Lung (tissue), 12 donors: ENCODE data around the gene KPNA4. TPM values are rescaled to one million over a fixed set of nuclear protein-coding genes. Genes with fewer than 3 reads are reported as not detected.
"Not testable (repeated sequence)": the region's sequence is repeated elsewhere in the genome, so short reads cannot be mapped to it uniquely, and the experiment has no call there.

Experiments used
- ATAC-seq: fragments of 200-7000 bp; cut with Tn5 transposase; one replicate; pipeline ENCODE4 v1.9.1; 2020; ENCODE audit warnings: moderate number of reproducible peaks; ENCODE audit not compliant: insufficient read depth, low FRiP score
- DNase-seq, 3 donors: peaks; one replicate each; pipeline ENCODE4 v3.0.0-alpha.2; 2013 to 2017
- H3K27ac ChIP-seq, 2 donors: one replicate each; pipeline ENCODE4 v1.5.1; 2013; ENCODE audit warnings: mild to moderate bottlenecking in 2 of 2, moderate library complexity in 2 of 2, control low read depth in 1 of 2, inconsistent platforms in 1 of 2, low read depth in 1 of 2, low read length in 1 of 2
- H3K27me3 ChIP-seq, 3 donors: one replicate each; pipeline ENCODE4 v1.5.1; 2013; ENCODE audit warnings: low read length in 2 of 3; ENCODE audit not compliant: control insufficient read depth in 3 of 3, insufficient read depth in 3 of 3
- H3K36me3 ChIP-seq, 4 donors: one replicate each; pipeline ENCODE4 v1.5.1; 2013; ENCODE audit warnings: low read length in 4 of 4, mild to moderate bottlenecking in 1 of 4, moderate library complexity in 1 of 4; ENCODE audit not compliant: control insufficient read depth in 4 of 4, insufficient read depth in 4 of 4
- H3K4me1 ChIP-seq, 5 donors: one replicate each; pipeline ENCODE4 v1.5.1; 2013; ENCODE audit warnings: low read length in 5 of 5, mild to moderate bottlenecking in 2 of 5, moderate library complexity in 1 of 5; ENCODE audit not compliant: control insufficient read depth in 5 of 5, insufficient read depth in 5 of 5
- H3K4me3 ChIP-seq: one replicate; pipeline ENCODE4 v1.5.1; 2013; ENCODE audit warnings: mild to moderate bottlenecking, control low read depth, moderate library complexity
- H3K9ac ChIP-seq, 2 donors: one replicate each; pipeline ENCODE4 v1.5.1; 2013; ENCODE audit warnings: low read length in 2 of 2, control low read depth in 1 of 2; ENCODE audit not compliant: insufficient read depth in 1 of 2
- H3K9me3 ChIP-seq, 4 donors: one replicate each; pipeline ENCODE4 v1.5.1; 2013; ENCODE audit warnings: low read length in 3 of 4, mild to moderate bottlenecking in 1 of 4, moderate library complexity in 1 of 4; ENCODE audit not compliant: control insufficient read depth in 4 of 4, insufficient read depth in 3 of 4
- WGBS, 2 donors: extraction: QIAGEN DNeasy Blood & Tissue Kit; methylation state at CpG; one replicate each; pipeline ENCODE4 v1.1.7; 2013; 5-methylcytosine and 5-hydroxymethylcytosine counted together
- polyA plus RNA-seq, 2 donors: library from polyadenylated mRNA; stranded (reverse); fragments of 200-250 nt; gene quantifications; one replicate each; pipeline ENCODE4 v1.2.1, GENCODE V29; 2013
- total RNA-seq, 2 donors: library from RNA; depleted of rRNA in 1 of 2; stranded (reverse); fragments of >200 nt in 1 of 2; gene quantifications; one replicate each; pipeline ENCODE4 v1.2.1, GENCODE V29; 2014 to 2021
- TF ChIP-seq, protein P1 (sequence below): IDR thresholded peaks from 2 replicates; pipeline ENCODE4 v1.5.1; 2012; ENCODE audit warnings: mild to moderate bottlenecking; ENCODE audit errors: control extremely low read depth, extremely low read depth
- donor health status: control.
- donor health status: control.
- donor health status: Bipolar disorder and iron deficiency.
- donor health status: healthy.
- donor health status: DM: yes; HTN: yes; CAD: no.

Gene KPNA4
- total and polyA plus RNA-seq, 4 donors: 12.5 to 35.9 (median 23.5) TPM

DNA sequence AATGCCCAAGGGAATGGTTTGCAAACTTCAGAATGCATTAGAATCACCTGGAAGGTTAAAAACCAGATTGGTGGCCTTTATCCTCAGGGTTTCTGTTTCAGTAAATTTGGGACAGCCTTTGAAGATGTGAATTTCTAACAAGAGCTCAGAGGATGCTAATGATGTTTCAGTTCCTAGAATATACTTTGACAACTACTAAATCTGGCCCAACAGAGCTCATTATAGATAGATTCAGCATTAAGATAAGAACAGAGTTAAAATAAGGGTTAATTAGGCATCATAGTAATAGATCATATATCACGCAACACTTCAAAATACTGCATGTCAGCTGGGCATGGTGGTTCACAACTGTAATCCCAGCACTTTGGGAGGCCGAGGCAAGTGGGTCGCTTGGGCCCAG is 9.3 kb upstream of the KPNA4 start:
- Histone ChIP-seq H3K4me1 (peaks cover 0 to 2% (median 0%) of the 10 kb centered on the region in 5 donors), H3K4me3 (no peak overlapping the region), H3K9me3 (no peaks in the 10 kb centered on the region), H3K9ac (no peak overlapping the region), H3K27me3 (no peaks in the 10 kb centered on the region), H3K27ac (no peak overlapping the region), H3K36me3 (no peaks in the 10 kb centered on the region)
- 97 to 99% methylated on average over 3 of the region's 3 CpGs for WGBS, 2 donors
- DNase-seq: no peak
- TF ChIP-seq, protein P1, sequence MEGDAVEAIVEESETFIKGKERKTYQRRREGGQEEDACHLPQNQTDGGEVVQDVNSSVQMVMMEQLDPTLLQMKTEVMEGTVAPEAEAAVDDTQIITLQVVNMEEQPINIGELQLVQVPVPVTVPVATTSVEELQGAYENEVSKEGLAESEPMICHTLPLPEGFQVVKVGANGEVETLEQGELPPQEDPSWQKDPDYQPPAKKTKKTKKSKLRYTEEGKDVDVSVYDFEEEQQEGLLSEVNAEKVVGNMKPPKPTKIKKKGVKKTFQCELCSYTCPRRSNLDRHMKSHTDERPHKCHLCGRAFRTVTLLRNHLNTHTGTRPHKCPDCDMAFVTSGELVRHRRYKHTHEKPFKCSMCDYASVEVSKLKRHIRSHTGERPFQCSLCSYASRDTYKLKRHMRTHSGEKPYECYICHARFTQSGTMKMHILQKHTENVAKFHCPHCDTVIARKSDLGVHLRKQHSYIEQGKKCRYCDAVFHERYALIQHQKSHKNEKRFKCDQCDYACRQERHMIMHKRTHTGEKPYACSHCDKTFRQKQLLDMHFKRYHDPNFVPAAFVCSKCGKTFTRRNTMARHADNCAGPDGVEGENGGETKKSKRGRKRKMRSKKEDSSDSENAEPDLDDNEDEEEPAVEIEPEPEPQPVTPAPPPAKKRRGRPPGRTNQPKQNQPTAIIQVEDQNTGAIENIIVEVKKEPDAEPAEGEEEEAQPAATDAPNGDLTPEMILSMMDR: no peak
- ATAC-seq: no peak

DNA sequence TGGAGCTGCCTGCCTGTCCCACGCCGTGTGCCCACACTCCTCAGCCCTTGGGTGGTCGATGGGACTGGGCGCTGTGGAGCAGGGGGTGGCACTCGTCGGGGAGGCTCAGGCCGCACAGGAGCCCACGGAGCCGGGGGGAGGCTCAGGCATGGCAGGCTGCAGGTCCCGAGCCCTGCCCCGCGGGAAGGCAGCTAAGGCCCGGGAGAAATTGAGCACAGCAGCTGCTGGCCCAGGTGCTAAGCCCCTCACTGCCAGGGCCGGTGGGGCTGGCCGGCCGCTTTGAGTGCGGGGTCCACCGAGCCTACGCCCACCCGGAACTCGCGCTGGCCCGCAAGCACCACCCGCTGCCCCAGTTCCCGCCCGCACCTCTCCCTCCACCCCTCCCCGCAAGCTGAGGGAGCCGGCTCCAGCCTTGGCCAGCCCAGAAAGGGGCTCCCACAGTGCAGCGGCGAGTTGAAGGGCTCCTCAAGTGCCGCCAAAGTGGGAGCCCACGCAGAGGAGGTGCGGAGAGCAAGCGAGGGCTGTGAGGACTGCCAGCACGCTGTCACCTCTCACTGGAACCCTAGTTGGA is 8.7 kb upstream of the KPNA4 start:
- H3K4me3 ChIP-seq, H3K9me3 ChIP-seq, ATAC-seq, DNase-seq, H3K36me3 ChIP-seq, H3K4me1 ChIP-seq, H3K27me3 ChIP-seq, H3K9ac ChIP-seq, H3K27ac ChIP-seq: not testable (repeated sequence)
- WGBS, 2 donors: 96 to 99% methylated on average over 24 to 35 of the region's 35 CpGs

DNA sequence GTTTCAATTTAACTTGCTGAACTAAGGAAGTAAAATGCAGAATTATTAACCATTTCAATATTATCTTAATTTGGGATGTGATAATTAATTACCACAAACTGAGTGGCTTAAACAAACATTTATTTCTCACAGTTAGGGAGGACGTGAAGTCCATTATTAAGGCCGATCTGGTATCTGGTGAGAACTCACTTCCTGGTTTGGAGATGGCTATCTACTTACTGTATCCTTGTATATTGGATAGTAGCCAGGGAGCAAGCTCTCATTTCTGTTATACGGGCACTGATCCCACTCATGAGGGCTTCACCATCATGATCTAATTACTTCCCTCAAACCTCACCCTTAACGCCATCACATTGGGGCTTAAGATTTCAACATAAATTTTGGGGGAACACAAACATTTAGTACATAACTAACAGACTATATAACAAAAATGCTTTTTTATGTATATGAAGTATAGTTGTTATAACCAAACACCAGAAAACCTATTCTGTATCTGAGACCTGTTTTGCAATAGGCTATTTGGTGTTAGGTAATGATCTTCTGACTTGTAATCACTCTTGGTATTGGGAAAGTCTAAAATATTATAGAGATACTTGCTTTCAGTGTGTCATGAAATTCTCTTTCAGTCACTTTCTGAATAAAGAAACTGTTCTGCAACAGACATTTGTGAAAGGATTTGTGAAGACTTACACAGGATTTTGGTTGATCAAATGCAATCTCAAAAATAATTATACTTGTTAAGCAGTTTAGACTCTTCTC is 4.7 kb upstream of the KPNA4 start:
- Histone ChIP-seq H3K27me3 (no peaks in the 10 kb centered on the region), H3K9ac (no peak overlapping the region), H3K36me3 (peaks cover 0 to 3% (median under 1%) of the 10 kb centered on the region in 4 donors), H3K27ac (no peak overlapping the region), H3K9me3 (no peaks in the 10 kb centered on the region), H3K4me3 (no peak overlapping the region), H3K4me1 (peaks cover 0 to 6% (median 0%) of the 10 kb centered on the region in 5 donors)
- WGBS, 2 donors: 40 to 46% methylated on average over 4 of the region's 4 CpGs
- ATAC-seq: no peak
- TF ChIP-seq, protein P1: no peak
- no peak for DNase-seq

DNA sequence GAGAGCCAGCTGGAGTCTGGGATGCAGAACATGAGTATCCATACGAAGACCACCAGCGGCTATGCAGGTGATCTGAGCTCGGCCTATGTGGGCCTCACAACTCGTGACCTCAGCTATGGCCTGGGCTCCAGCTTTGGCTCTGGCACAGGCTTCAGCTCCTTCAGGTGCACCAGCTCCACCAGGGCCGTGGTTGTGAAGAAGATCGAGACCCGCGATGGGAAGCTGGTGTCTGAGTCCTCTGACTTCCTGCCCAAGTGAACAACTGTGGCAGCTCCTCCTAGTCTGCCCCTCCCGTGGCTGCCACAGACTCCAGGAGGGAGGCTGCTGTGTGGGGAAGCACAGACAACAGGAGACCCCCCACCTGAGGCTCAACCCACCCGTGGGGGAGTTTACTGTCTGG is 3.6 kb upstream of the KPNA4 start:
- TF ChIP-seq, protein P1: no peak
- Histone ChIP-seq H3K9me3 (no peaks in the 10 kb centered on the region), H3K4me3 (no peak overlapping the region), H3K27me3 (no peaks in the 10 kb centered on the region), H3K9ac (no peak overlapping the region), H3K27ac (no peak overlapping the region), H3K4me1 (peaks cover 0 to 6% (median under 1%) of the 10 kb centered on the region in 5 donors), H3K36me3 (peaks cover 0 to 3% (median under 1%) of the 10 kb centered on the region in 4 donors)
- WGBS, 2 donors: 80 to 91% methylated on average over 10 of the region's 10 CpGs
- DNase-seq (no peak), ATAC-seq (no peak)
